GM21367 (cell line): ENCODE data around the gene DPP6.

Experiments
- ATAC-seq: cut with Tn5 transposase; IDR thresholded peaks from one replicate; pipeline ENCODE4 v1.9.1; 2021; ENCODE audit not compliant: unreplicated experiment

Gene DPP6

GRCh38 chr7:154330318-154330717, 278.1 kb downstream of the DPP6 start:
- no peak for ATAC-seq

DNA sequence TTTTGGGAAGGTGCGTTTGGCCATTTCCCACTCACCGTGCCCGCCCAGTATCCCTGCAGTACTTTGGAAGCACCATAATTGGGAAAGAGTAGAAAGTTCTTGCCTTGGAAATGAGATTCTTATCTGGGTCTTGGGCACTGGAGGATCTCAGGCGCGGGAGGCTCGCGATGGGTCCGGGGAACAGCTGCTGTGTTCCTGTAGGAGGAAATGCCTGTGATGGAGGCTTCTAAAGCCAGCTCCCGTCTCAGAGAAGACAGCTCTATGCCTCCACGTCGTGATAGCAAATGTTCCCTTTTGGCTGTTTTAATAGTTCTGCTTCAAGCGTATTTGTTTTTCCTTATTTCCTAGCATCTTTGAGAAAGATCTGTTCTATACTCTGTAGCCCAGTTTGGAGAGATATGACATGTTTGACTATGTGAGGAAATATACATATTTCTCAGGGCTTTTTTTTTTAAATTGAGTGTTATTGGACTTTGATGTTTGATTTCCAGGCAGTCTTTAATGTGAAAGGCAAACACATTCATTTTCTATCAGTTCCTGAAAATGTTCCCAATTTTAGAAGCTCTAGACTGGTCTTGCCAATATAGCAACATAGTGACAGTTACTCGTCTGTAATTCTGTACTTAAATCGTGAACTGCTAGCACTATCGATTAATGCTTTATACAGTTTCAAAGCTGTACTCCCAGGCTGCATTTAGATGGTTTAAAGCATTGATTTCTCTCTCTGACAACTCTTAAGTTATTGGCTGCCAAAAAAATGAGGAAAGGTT, 280.8 kb downstream of the DPP6 start:
- ATAC-seq, result no peak

GRCh38 chr7:154336295-154336694, 284.1 kb downstream of the DPP6 start:
- ATAC-seq, result no peak

- no peak for ATAC-seq
Measured at GRCh38 chr7:154338701-154339506, 286.7 kb downstream of the DPP6 start.

DNA sequence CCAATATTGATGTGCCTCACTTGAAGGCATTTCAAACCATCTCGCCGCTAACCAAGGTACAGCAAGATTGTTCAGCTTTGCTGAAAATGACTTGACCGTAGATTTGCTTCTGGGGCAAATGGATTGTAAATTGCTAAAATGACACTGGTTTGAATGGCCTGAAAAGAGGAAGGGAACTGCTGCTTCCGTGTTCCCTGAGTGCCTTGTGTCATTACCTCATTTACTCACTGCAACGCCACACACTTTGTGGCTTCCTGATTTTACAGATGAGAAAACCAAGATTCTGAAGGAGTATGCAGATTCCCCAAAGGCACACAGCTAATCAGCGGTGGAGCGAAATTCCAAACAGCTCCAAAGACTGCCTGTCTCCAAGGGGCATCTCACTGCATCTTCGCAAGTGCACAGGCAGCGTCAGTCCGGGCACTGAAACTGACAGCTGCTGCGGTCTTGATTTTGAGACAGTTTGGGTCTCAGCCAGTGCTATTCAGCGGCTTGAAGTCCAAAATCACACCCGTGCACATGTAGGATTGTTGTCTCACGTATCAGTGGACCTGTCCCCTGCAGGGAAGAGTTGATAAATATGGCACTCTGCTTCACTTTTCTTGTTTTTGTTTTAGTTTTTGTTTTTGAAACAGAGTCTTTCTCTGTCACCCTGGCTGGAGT, 290.9 kb downstream of the DPP6 start:
- ATAC-seq, result no peak

DNA sequence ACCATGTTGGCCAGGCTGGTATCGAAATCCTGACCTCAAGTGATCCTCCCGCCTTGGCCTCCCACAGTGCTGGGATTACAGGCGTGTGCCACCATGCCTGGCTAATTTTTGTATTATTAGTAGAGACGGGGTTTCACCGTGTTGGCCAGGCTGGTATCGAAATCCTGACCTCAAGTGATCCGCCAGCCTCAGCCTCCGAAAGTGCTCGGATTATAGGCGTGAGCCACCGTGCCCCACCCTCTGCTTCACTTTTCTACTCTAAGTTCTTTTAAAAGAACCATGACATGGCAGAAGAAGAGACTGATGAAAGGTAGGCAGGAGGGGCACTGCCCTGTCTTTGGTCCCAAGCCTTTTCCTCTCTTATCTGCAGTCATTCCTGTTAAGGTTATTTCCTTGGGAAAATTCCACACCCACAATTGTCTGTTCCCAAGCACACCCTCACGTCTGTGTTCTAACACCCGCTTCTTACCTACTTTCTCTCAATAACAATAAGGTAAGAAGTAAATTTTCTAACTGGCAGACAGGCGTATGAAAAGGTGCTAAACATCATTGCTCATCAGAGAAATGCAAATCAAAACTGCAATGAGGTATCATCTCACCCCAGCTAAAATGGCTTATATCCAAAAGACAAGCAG, 291.7 kb downstream of the DPP6 start:
- no peak for ATAC-seq

GRCh38 chr7:154345093-154345492, 292.9 kb downstream of the DPP6 start:
- ATAC-seq, result no peak

DNA sequence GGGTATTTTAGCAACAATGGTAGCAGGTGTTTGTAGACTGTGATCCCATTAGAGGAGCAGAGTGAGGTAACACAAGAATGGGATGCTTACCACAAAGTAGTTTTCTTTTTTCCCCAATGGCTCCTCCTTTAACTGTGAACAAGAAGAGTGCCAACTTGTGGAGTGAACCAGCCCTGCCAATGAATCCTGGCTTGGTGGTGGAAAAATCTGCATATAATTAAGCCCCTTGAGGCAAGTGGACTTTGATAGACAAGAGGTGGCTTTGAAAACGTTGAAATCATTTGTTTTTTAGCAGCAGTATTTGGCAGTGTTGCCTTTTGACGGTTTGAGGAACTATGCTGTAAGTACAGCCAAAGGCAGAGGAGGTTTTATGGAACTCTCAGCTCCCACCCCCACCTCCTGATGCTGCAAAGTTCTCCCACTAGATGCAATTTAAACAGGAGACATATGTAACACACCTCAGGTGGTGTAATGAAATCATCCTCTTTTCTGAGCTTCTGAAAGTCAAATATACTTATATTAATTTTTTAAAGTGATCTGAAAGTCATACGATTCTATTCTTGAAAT, 295.6 kb downstream of the DPP6 start:
- ATAC-seq, result no peak

DNA sequence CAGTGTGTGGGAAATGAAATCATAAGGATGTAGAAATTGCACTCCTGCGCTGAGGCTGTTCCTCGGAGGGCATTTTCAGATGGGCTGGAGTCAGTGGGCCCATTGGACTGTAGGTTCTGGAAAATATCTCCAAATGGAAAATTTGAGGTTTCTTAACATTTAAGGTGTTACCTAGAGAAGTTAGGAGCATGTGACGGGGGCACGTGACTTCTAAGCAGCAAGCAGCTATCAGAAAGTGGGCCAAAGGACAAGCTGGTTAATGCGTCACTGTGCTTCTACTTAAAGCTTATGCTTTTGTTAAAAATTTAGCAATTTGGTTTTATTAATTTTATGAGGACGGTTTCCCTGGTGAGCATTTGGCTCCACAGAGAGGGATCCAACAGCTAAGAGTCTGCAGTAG, 298.7 kb downstream of the DPP6 start:
- no peak for ATAC-seq

DNA sequence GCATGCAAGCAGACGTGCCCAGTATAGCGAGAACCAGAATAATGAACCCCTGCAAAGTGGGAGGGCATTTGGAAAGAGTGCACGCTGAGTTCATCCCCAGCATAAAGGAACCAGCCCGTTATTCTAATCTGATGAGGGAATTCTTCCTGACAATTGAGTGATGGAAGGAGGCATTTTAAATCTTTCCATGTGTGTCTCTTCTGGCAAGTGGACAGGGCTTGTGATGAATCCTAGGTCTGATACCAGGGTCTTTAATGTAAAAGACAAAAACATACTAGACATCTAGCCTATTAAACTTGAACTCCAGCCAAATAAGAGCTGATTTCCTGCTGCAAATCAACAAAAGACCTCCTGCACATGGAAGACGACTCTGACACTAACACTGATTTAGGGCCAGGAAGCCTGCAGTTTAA, 301.2 kb downstream of the DPP6 start:
- ATAC-seq, result no peak

DNA sequence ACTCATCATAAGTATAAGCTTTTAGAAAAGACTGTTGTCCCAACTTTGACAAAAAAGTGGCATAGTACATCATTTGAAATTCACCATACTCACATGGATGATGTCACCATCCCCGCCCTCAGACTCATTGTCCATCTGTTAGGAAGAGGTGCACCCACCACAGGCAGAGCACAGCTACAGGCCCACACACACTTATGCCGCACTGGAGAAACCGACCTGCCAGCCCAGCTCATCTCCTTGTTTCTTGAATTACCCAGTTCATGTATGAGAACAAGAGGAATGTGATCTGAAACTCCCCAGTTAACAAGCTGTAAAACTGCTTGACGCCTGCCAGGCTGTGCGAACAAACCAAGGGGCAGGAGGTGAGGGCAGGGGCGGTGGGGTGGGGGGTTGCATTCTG, 312.0 kb downstream of the DPP6 start:
- ATAC-seq, result no peak

DNA sequence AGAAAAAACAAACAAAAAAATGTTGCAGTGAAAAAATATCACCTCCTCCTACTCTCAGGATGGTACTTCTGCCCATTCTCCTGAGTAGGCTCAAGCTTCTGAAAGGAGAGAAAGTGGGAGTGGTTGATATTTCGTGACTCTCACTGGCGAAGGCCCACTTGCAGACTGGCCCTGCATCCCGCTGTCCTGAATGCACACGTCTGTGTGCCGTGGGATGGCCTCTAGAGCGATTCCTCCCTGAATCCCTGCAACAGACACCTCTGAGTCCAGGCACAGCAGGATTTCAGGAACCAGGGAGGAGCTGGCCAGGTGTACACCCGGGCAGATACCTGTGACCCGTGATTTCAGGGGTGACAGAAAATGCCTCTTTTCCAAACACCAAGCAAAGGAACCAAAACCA, 319.2 kb downstream of the DPP6 start:
- no peak for ATAC-seq

- ATAC-seq, result no peak
Measured at GRCh38 chr7:154372011-154372601, 319.9 kb downstream of the DPP6 start.

DNA sequence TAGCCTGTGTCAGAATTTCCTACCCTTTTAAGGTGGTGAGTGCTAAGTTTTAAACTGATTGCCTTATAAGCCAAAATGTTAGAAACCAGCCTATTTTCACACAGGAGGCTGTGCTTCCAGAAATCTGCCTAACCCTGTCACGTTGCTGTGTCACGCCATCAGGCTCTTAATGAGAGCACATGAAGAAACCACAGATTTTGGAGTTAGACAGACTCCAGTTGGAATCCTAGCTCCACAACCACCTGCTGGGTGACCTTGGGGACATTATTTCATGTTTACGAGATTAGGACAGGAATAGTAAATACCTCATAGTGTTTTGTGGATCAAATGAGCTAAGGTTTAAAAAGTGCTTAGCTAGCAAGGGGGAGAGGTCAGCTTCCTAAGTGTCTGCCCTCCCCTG, 321.8 kb downstream of the DPP6 start:
- ATAC-seq, result no peak

DNA sequence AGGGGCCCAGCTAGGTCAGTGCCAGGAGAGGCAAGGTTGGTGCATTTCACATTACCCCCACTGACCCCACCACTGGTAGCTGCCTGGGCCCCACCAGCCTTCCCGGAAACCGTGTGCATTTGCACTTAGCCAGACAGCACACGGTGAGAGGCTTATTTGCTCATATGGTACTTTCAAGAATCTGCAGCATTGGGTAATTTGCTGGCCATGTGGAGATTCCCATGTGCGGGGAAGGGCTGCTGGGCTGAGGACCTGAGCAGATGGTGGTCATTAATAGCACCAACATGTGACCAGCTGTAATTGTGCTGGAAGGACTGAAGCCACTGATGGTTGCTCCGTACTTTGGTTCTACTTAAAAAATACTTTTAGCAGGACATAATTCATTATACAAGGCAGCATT, 323.8 kb downstream of the DPP6 start:
- ATAC-seq, result no peak

DNA sequence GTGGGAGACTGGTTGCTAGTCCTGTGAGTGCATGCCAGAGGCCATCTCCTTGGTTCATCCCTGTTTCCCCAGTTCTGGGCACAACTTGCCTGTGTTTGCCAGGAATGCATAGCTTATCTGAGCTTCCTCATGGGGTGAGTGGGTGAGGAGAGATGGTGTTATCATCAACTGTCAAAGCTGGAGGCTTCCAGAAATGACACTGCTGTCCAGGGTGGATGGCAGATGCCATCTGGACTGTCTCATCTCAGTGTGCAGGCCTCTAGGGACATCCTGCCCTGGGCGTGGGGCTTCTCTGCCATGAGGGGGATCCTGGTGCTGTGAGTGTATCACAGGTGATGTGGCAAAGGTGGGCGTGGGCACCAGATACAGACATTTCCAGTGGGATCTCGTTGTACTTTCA, 328.6 kb downstream of the DPP6 start:
- no peak for ATAC-seq

DNA sequence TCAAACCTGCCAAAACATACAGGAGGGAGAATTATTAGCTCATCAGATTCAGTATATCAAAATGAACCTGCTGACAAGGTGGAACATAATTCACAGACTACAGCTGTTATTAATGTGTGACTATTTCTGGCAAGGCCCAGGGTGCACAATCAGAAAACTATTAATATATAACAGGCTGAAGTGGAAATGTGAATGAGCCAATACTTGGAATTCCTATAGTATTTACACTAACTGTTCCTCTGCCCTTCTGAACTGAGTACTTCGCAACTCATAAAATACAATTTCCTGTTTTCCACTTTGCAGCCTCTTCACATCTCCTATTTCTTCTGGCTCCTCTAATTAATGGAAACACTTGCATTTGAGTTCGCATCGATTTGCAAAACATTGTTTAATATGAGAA, 330.8 kb downstream of the DPP6 start:
- no peak for ATAC-seq

- ATAC-seq, result no peak
Measured at GRCh38 chr7:154385214-154385613, 333.0 kb downstream of the DPP6 start.

- no peak for ATAC-seq
Measured at GRCh38 chr7:154387252-154387651, 335.1 kb downstream of the DPP6 start.

DNA sequence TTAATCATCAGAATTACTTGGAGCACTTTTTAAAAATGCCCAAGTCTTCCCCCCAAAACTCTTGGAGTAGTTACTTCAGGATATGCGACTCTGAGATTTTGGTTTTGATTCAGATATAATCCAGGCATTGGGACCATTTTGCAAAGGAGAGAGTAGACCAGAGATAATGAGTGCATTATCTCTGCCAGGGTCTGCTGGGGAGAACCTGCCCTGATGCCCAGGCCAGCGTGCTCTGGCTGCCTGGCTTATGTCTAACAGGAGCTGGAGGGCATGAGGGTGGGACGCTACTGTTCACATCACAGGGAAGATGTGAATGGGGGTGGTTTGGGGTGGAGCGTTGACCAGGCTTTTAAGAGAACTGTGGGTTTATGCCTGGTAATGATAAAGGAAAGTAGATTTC, 336.2 kb downstream of the DPP6 start:
- ATAC-seq, result no peak

- ATAC-seq, result no peak
Measured at GRCh38 chr7:154388999-154389398, 336.8 kb downstream of the DPP6 start.
